ENCODE data around the gene ASCL2.

The ASCL2 gene

DNA sequence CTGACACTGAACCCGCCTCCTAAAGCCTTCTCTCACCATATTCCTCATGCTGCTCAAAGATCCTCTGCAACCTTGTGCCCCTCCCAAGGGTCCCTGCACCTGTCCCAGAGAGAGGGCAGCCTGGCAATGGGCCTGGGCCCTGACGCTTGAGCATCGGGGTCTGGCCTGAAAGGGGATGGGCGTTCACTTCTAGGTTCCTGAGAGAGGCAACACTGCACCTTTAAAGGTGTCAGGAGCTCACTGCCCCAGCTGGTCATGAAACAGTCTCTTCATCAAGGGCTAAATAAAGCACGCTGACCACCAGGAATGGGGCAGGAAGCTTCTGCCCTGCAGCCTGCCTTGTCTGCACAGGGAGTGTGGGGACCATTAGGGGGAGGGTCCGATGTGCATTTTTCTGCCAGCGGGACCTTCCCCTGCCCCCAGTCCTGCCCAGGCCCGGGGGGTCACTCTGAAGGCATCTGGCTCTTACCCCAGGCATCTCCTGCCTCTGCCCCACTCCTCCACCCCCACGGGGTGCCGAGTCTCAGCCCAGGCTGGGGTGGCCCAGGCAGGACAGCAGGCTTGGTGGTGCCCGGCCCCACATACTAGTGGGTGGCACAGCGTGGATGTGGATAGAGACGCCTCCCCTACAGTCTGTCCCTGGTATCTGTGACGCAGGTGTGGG lies 27.9 kb upstream of the ASCL2 start:
- TF ChIP-seq FOXK2 (IDR thresholded peaks at IDR 0.05) (no peak), NFRKB (IDR thresholded peaks at IDR 0.05) (no peak), ELF4 (IDR thresholded peaks at IDR 0.05) (no peak), CTBP1 (IDR thresholded peaks at IDR 0.05; ENCODE audit: borderline replicate concordance) (no peak), FOXM1 (IDR thresholded peaks at IDR 0.05; ENCODE audit: borderline replicate concordance) (no peak), ARNT (IDR thresholded peaks at IDR 0.05) (no peak), HDGF (IDR thresholded peaks at IDR 0.05; ENCODE audit: borderline replicate concordance) (no peak), LEF1 (IDR thresholded peaks at IDR 0.05; ENCODE audit: borderline replicate concordance) (no peak), SP1 (IDR thresholded peaks at IDR 0.05) (no peak), ZNF384 (IDR thresholded peaks at IDR 0.05) (no peak)
- TF ChIP-seq, protein P1, sequence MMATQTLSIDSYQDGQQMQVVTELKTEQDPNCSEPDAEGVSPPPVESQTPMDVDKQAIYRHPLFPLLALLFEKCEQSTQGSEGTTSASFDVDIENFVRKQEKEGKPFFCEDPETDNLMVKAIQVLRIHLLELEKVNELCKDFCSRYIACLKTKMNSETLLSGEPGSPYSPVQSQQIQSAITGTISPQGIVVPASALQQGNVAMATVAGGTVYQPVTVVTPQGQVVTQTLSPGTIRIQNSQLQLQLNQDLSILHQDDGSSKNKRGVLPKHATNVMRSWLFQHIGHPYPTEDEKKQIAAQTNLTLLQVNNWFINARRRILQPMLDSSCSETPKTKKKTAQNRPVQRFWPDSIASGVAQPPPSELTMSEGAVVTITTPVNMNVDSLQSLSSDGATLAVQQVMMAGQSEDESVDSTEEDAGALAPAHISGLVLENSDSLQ (IDR thresholded peaks at IDR 0.05): no peak
- ChIA-PET POLR2A (no interaction called here), CTCF (interaction anchor here (1.4 to 1.8 kb wide), 2 partner anchors 99 to 135 kb away, joined by 6 to 7 read pairs; no protein-coding TSS in a partner anchor)
- DNase-seq (ENCODE audit: extremely low spot score): no peak

DNA sequence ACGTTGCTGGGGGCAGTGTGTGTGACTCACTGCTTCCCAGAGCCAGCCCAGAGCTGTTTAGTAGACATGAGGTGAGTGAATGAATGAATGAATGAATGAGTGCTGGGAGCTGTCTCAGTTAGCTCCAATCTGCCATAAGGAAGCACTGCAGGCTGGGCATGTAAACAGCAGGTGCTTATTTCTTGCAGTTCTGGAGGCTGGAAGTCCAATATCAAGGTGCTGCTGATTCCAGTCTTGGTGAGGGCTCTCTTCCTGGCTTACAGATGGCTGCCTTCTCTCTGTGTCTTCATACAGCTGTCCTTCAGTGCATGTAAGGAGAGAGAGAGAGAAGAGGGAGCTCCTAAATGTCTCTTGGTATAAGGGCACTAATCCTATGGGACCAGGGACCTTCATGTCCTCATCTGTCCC lies 27.2 kb upstream of the ASCL2 start:
- no peak for TF ChIP-seq BHLHE40 (IDR thresholded peaks at IDR 0.05; ENCODE audit: borderline replicate concordance)
- no peak for TF ChIP-seq LEF1 (IDR thresholded peaks at IDR 0.05; ENCODE audit: borderline replicate concordance)
- no peak for TF ChIP-seq HDGF (IDR thresholded peaks at IDR 0.05; ENCODE audit: borderline replicate concordance)
- TF ChIP-seq TARDBP (IDR thresholded peaks at IDR 0.05): no peak
- TF ChIP-seq FOXK2 (IDR thresholded peaks at IDR 0.05): no peak
- TF ChIP-seq L3MBTL2 (conservative IDR thresholded peaks at IDR 0.05): no peak
- no peak for TF ChIP-seq FOXM1 (IDR thresholded peaks at IDR 0.05; ENCODE audit: borderline replicate concordance)
- TF ChIP-seq ZNF384 (IDR thresholded peaks at IDR 0.05): no peak
- TF ChIP-seq FOXA1 (IDR thresholded peaks at IDR 0.05): no peak
- TF ChIP-seq SUZ12 (IDR thresholded peaks at IDR 0.05): no peak
- TF ChIP-seq, protein P1 (IDR thresholded peaks at IDR 0.05): no peak
- TF ChIP-seq ELF4 (IDR thresholded peaks at IDR 0.05): no peak
- TF ChIP-seq SP1 (IDR thresholded peaks at IDR 0.05): no peak
- TF ChIP-seq CTBP1 (IDR thresholded peaks at IDR 0.05; ENCODE audit: borderline replicate concordance): no peak
- no peak for TF ChIP-seq NFRKB (IDR thresholded peaks at IDR 0.05)
- TF ChIP-seq ARNT (IDR thresholded peaks at IDR 0.05): no peak
- ChIA-PET POLR2A (no interaction called here), CTCF (no interaction called here)
- no peak for DNase-seq (ENCODE audit: extremely low spot score)

DNA sequence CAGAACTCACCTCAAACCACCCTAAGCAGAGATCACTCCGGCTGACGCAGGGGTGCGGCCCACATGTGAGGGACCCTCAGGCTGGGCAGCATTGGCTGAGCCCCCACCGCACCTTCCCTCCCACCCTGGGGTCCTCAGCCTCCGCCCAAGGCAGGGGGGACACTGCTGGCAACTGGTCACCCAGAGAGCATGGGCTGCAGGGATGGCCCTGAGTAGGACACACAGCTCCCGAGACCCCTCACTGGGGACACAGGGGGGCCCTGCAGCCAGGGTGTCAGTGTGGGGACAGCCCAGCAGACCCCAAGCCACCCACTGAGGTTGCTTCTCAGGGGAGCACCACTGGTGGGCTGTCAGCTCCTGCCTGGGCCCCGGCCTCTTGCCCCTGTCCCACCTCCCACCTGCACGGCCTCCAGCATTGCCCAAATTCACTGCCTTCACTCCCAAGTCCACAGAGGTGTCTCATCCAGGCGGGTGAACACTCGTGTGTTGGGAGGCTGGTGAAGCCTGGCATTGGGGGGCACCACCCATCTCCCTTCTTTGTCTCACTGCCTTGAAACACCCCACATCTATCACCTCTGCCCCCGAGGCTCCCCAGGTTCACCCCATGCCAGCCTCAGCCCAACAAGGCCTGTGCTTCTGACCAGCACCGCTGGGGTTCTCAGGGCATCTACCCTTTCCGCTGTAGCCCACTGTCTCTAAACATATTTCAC lies 26.7 kb upstream of the ASCL2 start:
- DNase-seq (ENCODE audit: extremely low spot score): no peak
- ChIA-PET POLR2A (no interaction called here), CTCF (no interaction called here)
- TF ChIP-seq HDGF (IDR thresholded peaks at IDR 0.05; ENCODE audit: borderline replicate concordance) (no peak), FOXM1 (IDR thresholded peaks at IDR 0.05; ENCODE audit: borderline replicate concordance) (no peak), LEF1 (IDR thresholded peaks at IDR 0.05; ENCODE audit: borderline replicate concordance) (no peak), TARDBP (IDR thresholded peaks at IDR 0.05) (no peak), ELF4 (IDR thresholded peaks at IDR 0.05) (no peak), FOXK2 (IDR thresholded peaks at IDR 0.05) (no peak), BHLHE40 (IDR thresholded peaks at IDR 0.05; ENCODE audit: borderline replicate concordance) (no peak), ZNF384 (IDR thresholded peaks at IDR 0.05) (no peak), CTBP1 (IDR thresholded peaks at IDR 0.05; ENCODE audit: borderline replicate concordance) (no peak), SUZ12 (IDR thresholded peaks at IDR 0.05) (no peak), ARNT (IDR thresholded peaks at IDR 0.05) (no peak), L3MBTL2 (conservative IDR thresholded peaks at IDR 0.05) (no peak), SP1 (IDR thresholded peaks at IDR 0.05) (no peak), FOXA1 (IDR thresholded peaks at IDR 0.05) (no peak), NFRKB (IDR thresholded peaks at IDR 0.05) (no peak)
- TF ChIP-seq, protein P1 (IDR thresholded peaks at IDR 0.05): no peak

DNA sequence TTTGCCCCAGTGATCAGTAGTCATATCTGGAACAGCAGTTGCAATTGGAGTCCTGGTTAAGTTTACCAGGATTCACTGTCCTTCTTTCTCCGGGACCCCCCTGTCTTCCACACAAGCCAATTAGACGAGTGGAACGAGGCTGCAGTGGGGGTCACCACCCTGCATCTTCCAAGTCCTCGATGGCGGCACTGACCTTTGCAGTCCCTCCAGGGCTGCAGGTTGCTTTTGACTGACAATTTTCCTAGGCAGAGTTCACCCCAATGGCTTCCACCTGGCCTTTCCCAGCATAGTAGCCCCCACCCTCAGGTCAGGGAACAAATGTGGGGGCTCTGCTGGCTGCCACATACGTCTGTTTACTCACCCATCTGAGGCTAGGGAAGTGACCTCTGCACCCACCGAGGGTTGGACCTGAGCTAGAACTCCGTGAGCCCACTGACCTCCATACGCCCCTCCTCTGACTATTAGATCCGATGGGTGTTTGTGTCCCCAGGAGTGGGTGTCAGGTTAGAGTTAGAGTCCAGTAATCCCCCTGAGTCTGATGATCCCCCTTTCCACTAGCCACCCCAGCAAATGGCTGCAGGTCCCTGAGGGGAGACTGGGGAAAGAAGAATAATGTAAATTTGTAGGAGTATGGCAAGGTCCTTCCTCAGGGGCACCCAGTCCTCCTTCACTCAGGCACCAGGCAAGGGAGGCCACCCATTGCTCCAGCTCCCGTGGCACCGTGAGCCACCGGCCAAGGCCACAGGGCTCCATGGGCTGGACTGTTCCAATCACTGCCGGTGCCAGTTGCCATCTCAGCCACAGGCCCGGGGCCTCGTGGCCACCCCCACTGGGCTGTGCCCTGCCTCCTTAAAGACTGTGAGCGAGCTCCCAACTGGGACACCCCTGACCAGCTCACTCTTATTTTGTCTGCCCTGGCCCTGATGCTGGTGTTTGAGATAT lies 25.9 kb upstream of the ASCL2 start:
- POLR2A ChIA-PET: no interaction called here
- TF ChIP-seq NFRKB (IDR thresholded peaks at IDR 0.05): no peak
- TF ChIP-seq ELF4 (IDR thresholded peaks at IDR 0.05): no peak
- no peak for TF ChIP-seq L3MBTL2 (conservative IDR thresholded peaks at IDR 0.05)
- TF ChIP-seq TARDBP (IDR thresholded peaks at IDR 0.05): no peak
- no peak for TF ChIP-seq SP1 (IDR thresholded peaks at IDR 0.05)
- no peak for TF ChIP-seq ZNF384 (IDR thresholded peaks at IDR 0.05)
- TF ChIP-seq FOXK2 (IDR thresholded peaks at IDR 0.05): no peak
- TF ChIP-seq, protein P1 (IDR thresholded peaks at IDR 0.05): no peak
- TF ChIP-seq FOXM1 (IDR thresholded peaks at IDR 0.05; ENCODE audit: borderline replicate concordance): no peak
- TF ChIP-seq LEF1 (IDR thresholded peaks at IDR 0.05; ENCODE audit: borderline replicate concordance): no peak
- TF ChIP-seq BHLHE40 (IDR thresholded peaks at IDR 0.05; ENCODE audit: borderline replicate concordance): no peak
- TF ChIP-seq FOXA1 (IDR thresholded peaks at IDR 0.05): no peak
- no peak for DNase-seq (ENCODE audit: extremely low spot score)
- CTCF ChIA-PET: no interaction called here
